Measurements from ENCODE around the gene CAST. TPM values are rescaled to one million over a fixed set of nuclear protein-coding genes. Genes with fewer than 3 reads are reported as not detected.
A peak's percentile ranks its signal among the peaks of the same experiment; 100 is the strongest.

CAST gene
- total RNA-seq, 2 donors from 2014 or later, result 315 to 490 TPM

DNA sequence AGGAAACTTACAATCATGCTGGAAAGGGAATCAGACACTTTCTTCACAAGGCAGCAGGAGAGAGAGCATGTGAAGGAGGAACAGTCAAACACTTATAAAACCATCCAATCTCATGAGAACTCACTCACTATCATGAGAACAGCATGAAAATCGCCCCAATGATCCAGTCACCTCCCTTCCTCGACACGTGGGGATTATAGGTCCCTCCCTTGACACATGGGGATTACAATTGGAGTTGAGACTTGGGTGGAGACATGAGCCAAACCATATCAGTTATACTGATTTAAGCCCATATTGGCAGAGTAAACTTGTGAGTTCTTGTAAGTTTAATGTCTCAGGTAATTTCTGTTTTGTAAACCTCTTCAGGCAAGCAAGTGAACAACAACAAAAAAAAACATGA is 74.8 kb downstream of the CAST start:
- H3K4me1 ChIP-seq, result no peaks in the 10 kb centered on the region
- intact Hi-C loops (cut with DNase I), result no loop called here
- TF ChIP-seq, protein P1, sequence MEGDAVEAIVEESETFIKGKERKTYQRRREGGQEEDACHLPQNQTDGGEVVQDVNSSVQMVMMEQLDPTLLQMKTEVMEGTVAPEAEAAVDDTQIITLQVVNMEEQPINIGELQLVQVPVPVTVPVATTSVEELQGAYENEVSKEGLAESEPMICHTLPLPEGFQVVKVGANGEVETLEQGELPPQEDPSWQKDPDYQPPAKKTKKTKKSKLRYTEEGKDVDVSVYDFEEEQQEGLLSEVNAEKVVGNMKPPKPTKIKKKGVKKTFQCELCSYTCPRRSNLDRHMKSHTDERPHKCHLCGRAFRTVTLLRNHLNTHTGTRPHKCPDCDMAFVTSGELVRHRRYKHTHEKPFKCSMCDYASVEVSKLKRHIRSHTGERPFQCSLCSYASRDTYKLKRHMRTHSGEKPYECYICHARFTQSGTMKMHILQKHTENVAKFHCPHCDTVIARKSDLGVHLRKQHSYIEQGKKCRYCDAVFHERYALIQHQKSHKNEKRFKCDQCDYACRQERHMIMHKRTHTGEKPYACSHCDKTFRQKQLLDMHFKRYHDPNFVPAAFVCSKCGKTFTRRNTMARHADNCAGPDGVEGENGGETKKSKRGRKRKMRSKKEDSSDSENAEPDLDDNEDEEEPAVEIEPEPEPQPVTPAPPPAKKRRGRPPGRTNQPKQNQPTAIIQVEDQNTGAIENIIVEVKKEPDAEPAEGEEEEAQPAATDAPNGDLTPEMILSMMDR (IDR thresholded peaks at IDR 0.05), result no peak
- no peak overlapping the region for H3K9ac ChIP-seq (ENCODE audit: low read depth in 2 of 2, low read length in 2 of 2)
- no peak for DNase-seq
- no peaks in the 10 kb centered on the region for H3K27me3 ChIP-seq
- H3K27ac ChIP-seq, result no peak overlapping the region
- peaks cover 20% of the 10 kb centered on the region for H3K36me3 ChIP-seq
- H3K9me3 ChIP-seq, result no peaks in the 10 kb centered on the region
- H3K4me3 ChIP-seq, result no peak overlapping the region

DNA sequence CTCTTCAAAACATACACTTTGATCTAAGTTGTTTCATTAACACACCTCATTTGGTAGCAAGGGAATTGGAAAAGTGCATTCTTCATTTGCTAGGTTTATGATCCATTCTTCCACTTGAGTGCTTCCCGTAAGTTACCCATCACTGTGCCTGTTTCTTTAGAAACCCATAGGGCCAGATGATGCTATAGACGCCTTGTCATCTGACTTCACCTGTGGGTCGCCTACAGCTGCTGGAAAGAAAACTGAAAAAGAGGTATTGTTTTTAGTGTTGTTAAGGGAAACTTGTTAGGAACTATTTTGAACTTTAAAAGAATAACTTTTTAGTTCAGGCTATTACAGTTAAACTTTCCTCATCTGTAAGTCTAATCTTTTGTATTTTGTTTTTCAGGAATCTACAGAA is 78.9 kb downstream of the CAST start:
- H3K36me3 ChIP-seq, result peaks cover 25% of the 10 kb centered on the region
- TF ChIP-seq, protein P1 (IDR thresholded peaks at IDR 0.05), result no peak
- DNase-seq, result no peak
- H3K27ac ChIP-seq, result no peak overlapping the region
- no peaks in the 10 kb centered on the region for H3K4me1 ChIP-seq
- no peaks in the 10 kb centered on the region for H3K27me3 ChIP-seq
- intact Hi-C loops (cut with DNase I), result loop anchor here (10.0 kb wide), 1 partner anchor 126 kb away; no protein-coding TSS in a partner anchor
- H3K4me3 ChIP-seq, result no peak overlapping the region
- H3K9me3 ChIP-seq, result no peaks in the 10 kb centered on the region
- no peak overlapping the region for H3K9ac ChIP-seq (ENCODE audit: low read depth in 2 of 2, low read length in 2 of 2)

DNA sequence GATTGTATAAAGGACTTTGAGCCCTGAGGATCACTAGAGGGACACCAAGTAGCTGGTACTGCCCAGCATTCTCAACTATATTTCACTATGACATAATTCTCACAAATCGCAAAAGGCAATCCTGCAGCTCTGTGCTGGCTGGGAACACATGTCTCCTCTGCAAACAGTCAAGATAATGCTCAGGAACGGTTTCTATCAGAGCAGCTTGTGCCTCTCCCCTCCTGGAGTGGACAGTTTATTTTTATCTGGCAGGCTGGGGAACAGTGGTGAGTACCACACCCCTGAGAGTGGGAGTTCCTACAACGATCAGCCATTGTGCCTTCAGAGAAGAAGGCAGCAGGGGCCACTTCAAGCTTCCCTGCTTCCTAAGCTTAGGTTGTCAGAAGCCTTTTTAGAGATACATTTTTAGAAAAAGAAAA is 79.7 kb downstream of the CAST start:
- intact Hi-C loops (cut with DNase I), result loop anchor here (10.0 kb wide), 1 partner anchor 127 kb away; no protein-coding TSS in a partner anchor
- no peak overlapping the region for H3K4me3 ChIP-seq
- no peak overlapping the region for H3K27ac ChIP-seq
- TF ChIP-seq, protein P1 (IDR thresholded peaks at IDR 0.05), result no peak
- H3K9me3 ChIP-seq, result no peaks in the 10 kb centered on the region
- no peaks in the 10 kb centered on the region for H3K27me3 ChIP-seq
- DNase-seq, result no peak
- H3K4me1 ChIP-seq, result no peaks in the 10 kb centered on the region
- H3K36me3 ChIP-seq, result peaks cover 22% of the 10 kb centered on the region
- no peak overlapping the region for H3K9ac ChIP-seq (ENCODE audit: low read depth in 2 of 2, low read length in 2 of 2)

DNA sequence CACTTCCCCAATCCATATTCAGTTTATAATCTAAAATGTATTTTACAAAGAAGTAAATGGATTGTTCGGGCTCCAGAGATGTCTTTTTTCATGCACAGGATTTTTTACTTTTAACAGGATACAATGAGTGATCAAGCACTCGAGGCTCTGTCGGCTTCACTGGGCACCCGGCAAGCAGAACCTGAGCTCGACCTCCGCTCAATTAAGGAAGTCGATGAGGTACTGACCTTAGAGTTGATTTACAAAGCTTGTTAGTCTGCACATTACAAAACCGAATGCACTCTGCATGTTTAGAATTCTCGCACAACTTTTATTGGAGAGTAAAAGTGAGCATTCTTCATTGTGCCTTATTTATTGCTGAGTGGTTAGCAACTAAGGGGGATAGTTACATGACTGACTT is 80.4 kb downstream of the CAST start:
- H3K4me3 ChIP-seq, result no peak overlapping the region
- H3K27ac ChIP-seq, result peak overlapping the region; percentile 11
- H3K27me3 ChIP-seq, result no peaks in the 10 kb centered on the region
- TF ChIP-seq, protein P1 (IDR thresholded peaks at IDR 0.05), result no peak
- DNase-seq, result no peak
- H3K4me1 ChIP-seq, result no peaks in the 10 kb centered on the region
- intact Hi-C loops (cut with DNase I), result loop anchor here (10.0 kb wide), 1 partner anchor 128 kb away; no protein-coding TSS in a partner anchor
- no peak overlapping the region for H3K9ac ChIP-seq (ENCODE audit: low read depth in 2 of 2, low read length in 2 of 2)
- peaks cover 17% of the 10 kb centered on the region for H3K36me3 ChIP-seq
- no peaks in the 10 kb centered on the region for H3K9me3 ChIP-seq

DNA sequence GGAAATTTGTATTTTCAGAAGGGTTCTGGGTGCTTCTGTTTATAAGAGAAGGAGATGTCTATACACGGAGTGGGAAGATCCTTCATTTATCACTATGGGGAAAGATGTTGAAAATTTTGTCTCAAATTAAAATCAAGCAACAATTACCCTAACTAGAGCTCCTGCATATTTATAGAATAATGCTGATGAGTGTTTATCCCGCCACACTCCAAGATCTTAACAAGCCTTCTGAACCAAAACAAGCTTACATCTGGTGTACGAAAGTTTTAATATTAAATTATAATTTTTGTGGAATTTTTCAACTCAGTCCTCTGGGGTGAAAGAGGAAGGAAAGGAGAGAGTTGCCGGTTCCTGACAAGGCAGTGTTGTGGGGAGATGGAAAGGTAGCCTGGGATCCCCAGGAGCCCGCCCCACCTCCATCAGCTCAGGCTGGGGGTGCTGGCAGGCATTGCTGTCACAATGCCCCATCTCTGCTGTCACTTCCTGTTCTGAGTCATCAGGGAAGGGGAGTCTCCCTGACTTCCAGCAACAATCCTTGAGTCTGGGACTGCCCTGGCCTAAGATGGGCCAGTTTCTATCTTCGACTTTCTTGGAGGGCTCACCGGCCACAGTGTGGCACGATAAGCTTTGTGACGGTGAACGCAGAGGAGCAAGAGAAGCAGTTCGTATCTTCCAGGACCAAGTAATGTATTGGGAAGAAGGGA is 81.0 kb downstream of the CAST start:
- TF ChIP-seq, protein P1 (IDR thresholded peaks at IDR 0.05), result no peak
- Histone ChIP-seq H3K9me3 (no peaks in the 10 kb centered on the region), H3K4me1 (no peaks in the 10 kb centered on the region), H3K4me3 (no peak overlapping the region), H3K36me3 (peaks cover 14% of the 10 kb centered on the region), H3K27ac (peak overlapping the region; percentile 11), H3K9ac (ENCODE audit: low read depth in 2 of 2, low read length in 2 of 2) (no peak overlapping the region), H3K27me3 (no peaks in the 10 kb centered on the region)
- peak; percentile 28 for DNase-seq
- intact Hi-C loops (cut with DNase I), result loop anchor here (10.0 kb wide), 1 partner anchor 128 kb away; no protein-coding TSS in a partner anchor

Data from colonic mucosa (tissue), 4 donors.